Measurements from ENCODE around the gene CEP20.

DNA sequence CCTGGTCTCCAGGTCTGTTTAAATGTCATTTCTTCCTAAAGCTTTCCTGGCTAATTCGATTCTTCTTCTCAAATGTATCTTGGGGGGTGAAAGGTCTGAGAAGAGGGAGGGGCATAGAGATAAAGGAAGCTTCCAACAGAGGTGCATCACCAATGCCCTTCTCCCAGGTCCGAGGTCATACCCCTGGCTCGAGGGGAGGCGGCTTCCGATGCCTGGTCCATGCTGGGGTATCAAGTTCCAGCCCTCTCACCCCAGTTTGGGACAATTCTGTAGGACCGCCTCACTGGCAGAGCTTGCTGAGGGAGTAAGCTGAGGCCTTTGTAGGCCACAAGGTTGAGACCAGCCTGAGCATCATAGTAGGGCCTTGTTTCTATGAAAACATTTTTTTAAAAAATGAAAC, 10.3 kb upstream of the CEP20 start:
- no peak for TF ChIP-seq EZH2 (IDR thresholded peaks at IDR 0.05; ENCODE audit: borderline replicate concordance, control insufficient read depth, low read depth, low read length)
- TF ChIP-seq TAF1 (IDR thresholded peaks at IDR 0.05; ENCODE audit: borderline replicate concordance, low read depth, low read length), result no peak
- TF ChIP-seq ZBTB40 (IDR thresholded peaks at IDR 0.05; ENCODE audit: borderline replicate concordance), result no peak
- TF ChIP-seq, protein P1, sequence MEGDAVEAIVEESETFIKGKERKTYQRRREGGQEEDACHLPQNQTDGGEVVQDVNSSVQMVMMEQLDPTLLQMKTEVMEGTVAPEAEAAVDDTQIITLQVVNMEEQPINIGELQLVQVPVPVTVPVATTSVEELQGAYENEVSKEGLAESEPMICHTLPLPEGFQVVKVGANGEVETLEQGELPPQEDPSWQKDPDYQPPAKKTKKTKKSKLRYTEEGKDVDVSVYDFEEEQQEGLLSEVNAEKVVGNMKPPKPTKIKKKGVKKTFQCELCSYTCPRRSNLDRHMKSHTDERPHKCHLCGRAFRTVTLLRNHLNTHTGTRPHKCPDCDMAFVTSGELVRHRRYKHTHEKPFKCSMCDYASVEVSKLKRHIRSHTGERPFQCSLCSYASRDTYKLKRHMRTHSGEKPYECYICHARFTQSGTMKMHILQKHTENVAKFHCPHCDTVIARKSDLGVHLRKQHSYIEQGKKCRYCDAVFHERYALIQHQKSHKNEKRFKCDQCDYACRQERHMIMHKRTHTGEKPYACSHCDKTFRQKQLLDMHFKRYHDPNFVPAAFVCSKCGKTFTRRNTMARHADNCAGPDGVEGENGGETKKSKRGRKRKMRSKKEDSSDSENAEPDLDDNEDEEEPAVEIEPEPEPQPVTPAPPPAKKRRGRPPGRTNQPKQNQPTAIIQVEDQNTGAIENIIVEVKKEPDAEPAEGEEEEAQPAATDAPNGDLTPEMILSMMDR (IDR thresholded peaks at IDR 0.05 in 2 of 3, conservative IDR thresholded peaks at IDR 0.05 in 1 of 3; ENCODE audit: control insufficient read depth in 2 of 3, extremely low read depth in 1 of 3, insufficient read depth in 1 of 3, low read depth in 3 of 3, low read length in 3 of 3), result no peak
- TF ChIP-seq HSF1 (IDR thresholded peaks at IDR 0.05; ENCODE audit: low read depth, low read length), result no peak
- no peak for TF ChIP-seq HCFC1 (IDR thresholded peaks at IDR 0.05; ENCODE audit: low read length)
- TF ChIP-seq MTA3 (IDR thresholded peaks at IDR 0.05; ENCODE audit: borderline replicate concordance, low read length), result no peak
- TF ChIP-seq SP1 (IDR thresholded peaks at IDR 0.05; ENCODE audit: low read depth, low read length), result no peak
- no peak for TF ChIP-seq SIX5 (IDR thresholded peaks at IDR 0.05; ENCODE audit: low read depth, low read length, severe bottlenecking)
- TF ChIP-seq CEBPB (IDR thresholded peaks at IDR 0.05; ENCODE audit: borderline replicate concordance in 1 of 2, low read depth in 2 of 2, low read length in 2 of 2), result no peak
- no peak for TF ChIP-seq TCF7 (IDR thresholded peaks at IDR 0.05; ENCODE audit: borderline replicate concordance)
- TF ChIP-seq, protein P2, sequence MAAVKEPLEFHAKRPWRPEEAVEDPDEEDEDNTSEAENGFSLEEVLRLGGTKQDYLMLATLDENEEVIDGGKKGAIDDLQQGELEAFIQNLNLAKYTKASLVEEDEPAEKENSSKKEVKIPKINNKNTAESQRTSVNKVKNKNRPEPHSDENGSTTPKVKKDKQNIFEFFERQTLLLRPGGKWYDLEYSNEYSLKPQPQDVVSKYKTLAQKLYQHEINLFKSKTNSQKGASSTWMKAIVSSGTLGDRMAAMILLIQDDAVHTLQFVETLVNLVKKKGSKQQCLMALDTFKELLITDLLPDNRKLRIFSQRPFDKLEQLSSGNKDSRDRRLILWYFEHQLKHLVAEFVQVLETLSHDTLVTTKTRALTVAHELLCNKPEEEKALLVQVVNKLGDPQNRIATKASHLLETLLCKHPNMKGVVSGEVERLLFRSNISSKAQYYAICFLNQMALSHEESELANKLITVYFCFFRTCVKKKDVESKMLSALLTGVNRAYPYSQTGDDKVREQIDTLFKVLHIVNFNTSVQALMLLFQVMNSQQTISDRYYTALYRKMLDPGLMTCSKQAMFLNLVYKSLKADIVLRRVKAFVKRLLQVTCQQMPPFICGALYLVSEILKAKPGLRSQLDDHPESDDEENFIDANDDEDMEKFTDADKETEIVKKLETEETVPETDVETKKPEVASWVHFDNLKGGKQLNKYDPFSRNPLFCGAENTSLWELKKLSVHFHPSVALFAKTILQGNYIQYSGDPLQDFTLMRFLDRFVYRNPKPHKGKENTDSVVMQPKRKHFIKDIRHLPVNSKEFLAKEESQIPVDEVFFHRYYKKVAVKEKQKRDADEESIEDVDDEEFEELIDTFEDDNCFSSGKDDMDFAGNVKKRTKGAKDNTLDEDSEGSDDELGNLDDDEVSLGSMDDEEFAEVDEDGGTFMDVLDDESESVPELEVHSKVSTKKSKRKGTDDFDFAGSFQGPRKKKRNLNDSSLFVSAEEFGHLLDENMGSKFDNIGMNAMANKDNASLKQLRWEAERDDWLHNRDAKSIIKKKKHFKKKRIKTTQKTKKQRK (IDR thresholded peaks at IDR 0.05; ENCODE audit: low read depth, low read length), result no peak
